ENCODE data around the gene ANKRD40CL. TPM values are rescaled to one million over a fixed set of nuclear protein-coding genes. Genes with fewer than 3 reads are reported as not detected.

ANKRD40CL gene
- total and polyA plus RNA-seq, 7 donors: not detected

DNA sequence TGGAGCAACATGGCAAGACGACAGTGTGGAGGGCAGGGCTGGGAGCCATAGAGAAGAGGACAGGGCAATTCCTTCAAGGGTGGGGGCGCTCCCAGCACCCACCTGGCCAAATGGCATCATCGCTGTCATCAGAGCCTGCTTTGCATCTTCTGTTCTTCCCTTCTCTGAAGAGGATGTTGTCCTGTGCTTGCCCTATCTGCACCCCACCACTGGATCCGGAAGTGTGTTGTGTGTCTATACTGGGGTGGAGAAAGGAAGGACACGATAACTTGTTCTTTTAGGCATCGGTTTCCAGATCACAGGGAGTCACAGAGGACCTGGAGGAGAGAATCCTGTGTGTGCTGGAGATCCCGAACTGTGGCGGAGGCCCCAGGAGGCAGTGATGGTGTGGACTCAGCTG is 25.7 kb upstream of the ANKRD40CL start:
- Histone ChIP-seq H3K9me3 (no peaks in the 10 kb centered on the region), H3K36me3 (ENCODE audit: insufficient read depth in 1 of 2, low read depth in 1 of 2) (no peaks in the 10 kb centered on the region), H3K4me1 (no peaks in the 10 kb centered on the region), H3K4me3 (no peak overlapping the region), H3K27me3 (ENCODE audit: insufficient read depth in 3 of 3, low read length in 2 of 3) (no peaks in the 10 kb centered on the region), H3K27ac (no peak overlapping the region)
- ATAC-seq: no peak
- 93 to 94% (median 94%) methylated on average over 8 of the region's 8 CpGs for WGBS, 3 donors
- no peak for DNase-seq
- intact Hi-C loops (cut with DNase I): loop anchor here in 1 of 2 donors (5.0 kb wide), 1 partner anchor 34 kb away; no protein-coding TSS in a partner anchor
- TF ChIP-seq, protein P1, sequence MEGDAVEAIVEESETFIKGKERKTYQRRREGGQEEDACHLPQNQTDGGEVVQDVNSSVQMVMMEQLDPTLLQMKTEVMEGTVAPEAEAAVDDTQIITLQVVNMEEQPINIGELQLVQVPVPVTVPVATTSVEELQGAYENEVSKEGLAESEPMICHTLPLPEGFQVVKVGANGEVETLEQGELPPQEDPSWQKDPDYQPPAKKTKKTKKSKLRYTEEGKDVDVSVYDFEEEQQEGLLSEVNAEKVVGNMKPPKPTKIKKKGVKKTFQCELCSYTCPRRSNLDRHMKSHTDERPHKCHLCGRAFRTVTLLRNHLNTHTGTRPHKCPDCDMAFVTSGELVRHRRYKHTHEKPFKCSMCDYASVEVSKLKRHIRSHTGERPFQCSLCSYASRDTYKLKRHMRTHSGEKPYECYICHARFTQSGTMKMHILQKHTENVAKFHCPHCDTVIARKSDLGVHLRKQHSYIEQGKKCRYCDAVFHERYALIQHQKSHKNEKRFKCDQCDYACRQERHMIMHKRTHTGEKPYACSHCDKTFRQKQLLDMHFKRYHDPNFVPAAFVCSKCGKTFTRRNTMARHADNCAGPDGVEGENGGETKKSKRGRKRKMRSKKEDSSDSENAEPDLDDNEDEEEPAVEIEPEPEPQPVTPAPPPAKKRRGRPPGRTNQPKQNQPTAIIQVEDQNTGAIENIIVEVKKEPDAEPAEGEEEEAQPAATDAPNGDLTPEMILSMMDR (IDR thresholded peaks at IDR 0.05): no peak

DNA sequence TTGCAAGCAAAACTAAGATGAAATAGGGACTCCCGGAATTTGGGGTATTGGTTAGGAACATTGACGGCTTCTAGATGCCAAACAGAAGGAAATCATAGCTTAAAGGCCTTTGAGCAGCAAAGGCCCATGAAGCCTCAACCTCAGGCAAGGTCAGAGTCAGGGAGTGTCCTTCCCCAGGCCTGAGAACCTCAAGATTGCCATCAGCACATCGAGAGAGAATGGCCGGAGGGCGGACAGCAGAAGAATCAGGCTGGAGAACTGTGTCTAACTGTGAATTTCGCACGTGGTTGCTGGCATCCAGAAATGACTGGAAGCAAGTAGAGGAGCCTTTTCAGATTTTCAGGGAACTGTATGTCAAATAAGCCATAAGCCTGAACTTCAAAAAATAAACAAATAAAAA is 24.8 kb upstream of the ANKRD40CL start:
- TF ChIP-seq, protein P1 (IDR thresholded peaks at IDR 0.05): no peak
- H3K27me3 ChIP-seq (ENCODE audit: insufficient read depth in 3 of 3, low read length in 2 of 3): no peaks in the 10 kb centered on the region
- ATAC-seq (no peak), DNase-seq (no peak)
- H3K4me1 ChIP-seq: no peaks in the 10 kb centered on the region
- WGBS, 3 donors: 80 to 82% (median 81%) methylated on average over 7 of the region's 7 CpGs
- no peaks in the 10 kb centered on the region for H3K9me3 ChIP-seq
- H3K4me3 ChIP-seq: no peak overlapping the region
- H3K27ac ChIP-seq: no peak overlapping the region
- H3K36me3 ChIP-seq (ENCODE audit: insufficient read depth in 1 of 2, low read depth in 1 of 2): no peaks in the 10 kb centered on the region
- intact Hi-C loops (cut with DNase I): loop anchor here in 1 of 2 donors (5.0 kb wide), 1 partner anchor 35 kb away; no protein-coding TSS in a partner anchor

DNA sequence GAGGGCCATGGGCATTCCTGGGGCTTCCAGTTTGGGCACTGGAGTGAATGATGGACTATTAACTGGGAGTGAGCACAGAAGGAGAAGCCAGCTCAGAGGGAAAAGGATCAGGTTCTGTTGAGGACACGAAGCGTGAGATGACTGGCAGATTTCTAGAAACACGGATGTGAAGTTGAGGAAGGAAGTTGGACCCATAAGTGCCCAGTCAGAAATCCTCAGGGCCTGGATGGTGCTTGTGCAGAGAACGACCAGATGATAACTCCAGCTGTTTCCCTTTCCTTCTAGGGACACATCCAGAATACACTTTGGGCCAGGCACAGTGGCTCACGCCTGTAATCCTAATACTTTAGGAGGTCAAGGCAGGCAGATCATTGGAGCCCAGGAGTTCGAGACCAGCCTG is 23.3 kb upstream of the ANKRD40CL start:
- 68 to 71% (median 71%) methylated on average over 6 of the region's 6 CpGs for WGBS, 3 donors
- ATAC-seq (no peak), DNase-seq (no peak)
- Histone ChIP-seq H3K36me3 (ENCODE audit: insufficient read depth in 1 of 2, low read depth in 1 of 2) (no peaks in the 10 kb centered on the region), H3K4me1 (no peaks in the 10 kb centered on the region), H3K9me3 (no peaks in the 10 kb centered on the region), H3K27ac (no peak overlapping the region), H3K4me3 (no peak overlapping the region), H3K27me3 (ENCODE audit: insufficient read depth in 3 of 3, low read length in 2 of 3) (no peaks in the 10 kb centered on the region)
- intact Hi-C loops (cut with DNase I): loop anchor here in 1 of 2 donors (5.0 kb wide), 1 partner anchor 37 kb away; no protein-coding TSS in a partner anchor
- TF ChIP-seq, protein P1 (IDR thresholded peaks at IDR 0.05): no peak

DNA sequence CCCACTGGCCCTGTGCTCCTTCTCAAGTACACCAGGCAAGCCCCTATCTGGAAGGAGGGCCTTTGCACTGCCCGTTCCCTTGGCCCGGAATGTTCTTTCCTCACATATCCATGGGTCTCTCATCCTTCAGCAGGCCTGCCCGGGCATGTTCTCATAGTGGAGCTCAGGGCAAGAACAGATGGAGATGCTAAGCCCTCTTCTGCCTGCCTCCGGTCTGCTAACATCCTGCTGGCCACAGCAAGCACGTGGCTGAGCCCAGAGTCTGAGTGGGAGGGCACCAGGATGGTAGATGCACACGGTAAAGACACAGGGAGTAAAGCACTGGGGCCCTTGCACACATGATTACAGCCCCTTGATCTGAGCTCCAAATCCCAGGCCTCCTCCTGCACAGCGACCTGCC is 19.8 kb upstream of the ANKRD40CL start:
- no peak for ATAC-seq
- H3K36me3 ChIP-seq (ENCODE audit: insufficient read depth in 1 of 2, low read depth in 1 of 2): no peaks in the 10 kb centered on the region
- TF ChIP-seq, protein P1 (IDR thresholded peaks at IDR 0.05): no peak
- H3K4me3 ChIP-seq: no peak overlapping the region
- DNase-seq: no peak
- WGBS, 3 donors: 80 to 84% (median 81%) methylated on average over 7 of the region's 7 CpGs
- no peak overlapping the region for H3K27ac ChIP-seq
- intact Hi-C loops (cut with DNase I): no loop called here
- H3K9me3 ChIP-seq: no peaks in the 10 kb centered on the region
- no peaks in the 10 kb centered on the region for H3K27me3 ChIP-seq (ENCODE audit: insufficient read depth in 3 of 3, low read length in 2 of 3)
- H3K4me1 ChIP-seq: no peaks in the 10 kb centered on the region

DNA sequence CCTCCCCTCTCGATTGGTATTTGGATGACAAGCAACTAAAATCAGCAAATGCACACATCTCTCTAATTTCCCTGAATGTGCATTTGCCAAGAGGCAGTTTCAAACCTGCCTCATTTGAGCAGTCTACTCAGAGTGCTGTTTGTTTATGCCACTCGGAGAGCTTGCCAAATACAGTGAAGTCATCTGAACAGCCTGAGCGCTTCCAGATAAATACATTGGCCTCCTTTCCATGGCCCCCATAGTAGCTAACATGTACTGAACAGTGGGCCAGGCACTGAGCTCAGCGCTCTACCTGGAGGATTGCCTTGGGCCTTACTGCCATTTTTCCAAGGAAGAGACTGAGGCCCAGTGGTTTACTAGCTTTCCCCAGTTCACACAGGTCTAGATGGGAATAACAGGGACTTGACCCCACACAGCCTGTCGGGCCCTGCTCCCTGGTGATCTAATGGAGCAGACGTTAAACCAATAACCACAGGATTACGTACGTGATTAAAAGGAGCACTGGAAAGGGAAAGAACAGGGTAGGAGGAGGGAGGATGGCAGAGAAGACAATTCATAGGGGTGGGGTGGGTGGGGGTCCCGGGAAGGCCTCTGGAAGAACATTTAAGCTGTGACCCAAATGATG is 18.7 kb upstream of the ANKRD40CL start:
- no peak overlapping the region for H3K4me3 ChIP-seq
- TF ChIP-seq, protein P1 (IDR thresholded peaks at IDR 0.05): no peak
- no peak for DNase-seq
- H3K9me3 ChIP-seq: no peaks in the 10 kb centered on the region
- 64 to 77% (median 69%) methylated on average over 9 of the region's 9 CpGs for WGBS, 3 donors
- H3K4me1 ChIP-seq: no peaks in the 10 kb centered on the region
- intact Hi-C loops (cut with DNase I): no loop called here
- no peak for ATAC-seq
- no peaks in the 10 kb centered on the region for H3K27me3 ChIP-seq (ENCODE audit: insufficient read depth in 3 of 3, low read length in 2 of 3)
- no peaks in the 10 kb centered on the region for H3K36me3 ChIP-seq (ENCODE audit: insufficient read depth in 1 of 2, low read depth in 1 of 2)
- H3K27ac ChIP-seq: no peak overlapping the region
